IMR-90 (cell line): ENCODE results near the gene RPS26. TPM values are rescaled to one million over a fixed set of nuclear protein-coding genes. Genes with fewer than 3 reads are reported as not detected.

Experiments used
- ATAC-seq: fragments of 200-7000 bp; cut with Tn5 transposase; 2 replicates; pipeline ENCODE4 v1.9.1; 2020; ENCODE audit warnings: low read depth, mild to moderate bottlenecking, moderate library complexity
- BruUV-seq: library from RNA; stranded (reverse); fragments of 400-500 nt; replicated peaks from 2 replicates; lab custom pipeline; 2021; lab: Mats Ljungman, UMichigan
- CTCF ChIA-PET: fragments of 300-600 bp; formaldehyde crosslinking; extraction: SDS; loops from one replicate; lab custom pipeline; 2021; ENCODE audit warnings: antibody characterized with exemption; lab: Yijun Ruan, JAX
- POLR2A ChIA-PET: fragments of 300-600 bp; sonication (Branson Sonifier 250); formaldehyde crosslinking; loops from one replicate; lab custom pipeline; 2022; ENCODE audit warnings: antibody characterized with exemption; ENCODE audit not compliant: unreplicated experiment; lab: Charles Lee
- DNase-seq: peaks from one replicate; pipeline ENCODE4 v3.0.0; 2013
- H2AFZ ChIP-seq: replicated peaks from 2 replicates; pipeline ENCODE3; 2013; ENCODE audit warnings: low read length, mild to moderate bottlenecking; ENCODE audit not compliant: poor library complexity
- H2AK5ac ChIP-seq: 2 replicates; pipeline ENCODE4 v1.6.1; 2013; ENCODE audit warnings: low read depth, low read length, inconsistent platforms
- H2AK9ac ChIP-seq: replicated peaks from 2 replicates; pipeline ENCODE3; 2013; ENCODE audit warnings: mild to moderate bottlenecking, low read depth, low read length, moderate library complexity; ENCODE audit not compliant: poor library complexity
- H2BK120ac ChIP-seq: 2 replicates; pipeline ENCODE4 v1.6.1; 2013; ENCODE audit warnings: low read depth, low read length, inconsistent platforms
- H2BK15ac ChIP-seq: 3 replicates; pipeline ENCODE4 v1.6.1; 2013; ENCODE audit warnings: low read depth, low read length, inconsistent platforms
- H2BK20ac ChIP-seq: 2 replicates; pipeline ENCODE4 v1.6.1; 2013; ENCODE audit warnings: low read depth, mild to moderate bottlenecking, inconsistent platforms, low read length, moderate library complexity
- H2BK5ac ChIP-seq: 2 replicates; pipeline ENCODE4 v1.6.1; 2013; ENCODE audit warnings: mild to moderate bottlenecking, low read depth, low read length, inconsistent platforms; ENCODE audit not compliant: poor library complexity, severe bottlenecking
- H3K14ac ChIP-seq: replicated peaks from 2 replicates; pipeline ENCODE4 v1.6.1; 2013; ENCODE audit warnings: low read depth, low read length, inconsistent platforms
- H3K18ac ChIP-seq: 2 replicates; pipeline ENCODE4 v1.6.1; 2013; ENCODE audit warnings: low read depth, low read length, control low read depth
- H3K23ac ChIP-seq: 2 replicates; pipeline ENCODE4 v1.6.1; 2013; ENCODE audit warnings: low read depth, low read length, inconsistent platforms
- H3K27ac ChIP-seq: 2 replicates; pipeline ENCODE4 v1.5.1; 2013; ENCODE audit warnings: mild to moderate bottlenecking, control low read depth, low read length; ENCODE audit not compliant: insufficient read depth
- H3K27me3 ChIP-seq: 2 replicates; pipeline ENCODE4 v1.6.1; 2013; ENCODE audit warnings: low read length; ENCODE audit not compliant: control insufficient read depth, insufficient read depth
- H3K36me3 ChIP-seq: 2 replicates; pipeline ENCODE4 v1.6.1; 2013; ENCODE audit warnings: low read length, mixed read lengths; ENCODE audit not compliant: control insufficient read depth, insufficient read depth
- H3K4ac ChIP-seq: 2 replicates; pipeline ENCODE4 v1.6.1; 2013; ENCODE audit warnings: low read depth, low read length, inconsistent platforms
- H3K4me1 ChIP-seq: 2 replicates; pipeline ENCODE4 v1.6.1; 2013; ENCODE audit warnings: low read length, mixed read lengths; ENCODE audit not compliant: control insufficient read depth, insufficient read depth
- H3K4me2 ChIP-seq: 2 replicates; pipeline ENCODE4 v1.6.1; 2013; ENCODE audit warnings: low read depth, mild to moderate bottlenecking, control low read depth, low read length, moderate library complexity
- H3K4me3 ChIP-seq: 2 replicates; pipeline ENCODE4 v1.5.1; 2013; ENCODE audit warnings: low read depth, mild to moderate bottlenecking, control low read depth, low read length, moderate library complexity; ENCODE audit not compliant: insufficient read depth
- H3K56ac ChIP-seq: 2 replicates; pipeline ENCODE4 v1.6.1; 2013; ENCODE audit warnings: low read length, inconsistent platforms; ENCODE audit not compliant: insufficient read depth; ENCODE audit errors: extremely low read depth
- H3K79me1 ChIP-seq, 2 experiments: 2 replicates each; pipeline ENCODE4 v1.6.1; 2013; ENCODE audit warnings: low read length in 2 of 2, inconsistent platforms in 1 of 2, low read depth in 1 of 2
- H3K9ac ChIP-seq: 2 replicates; pipeline ENCODE4 v1.6.1; 2013; ENCODE audit warnings: low read depth, low read length, control low read depth
- H3K9me1 ChIP-seq: 2 replicates; pipeline ENCODE4 v1.6.1; 2013; ENCODE audit warnings: low read length, inconsistent platforms; ENCODE audit not compliant: insufficient read depth
- H3K9me3 ChIP-seq: 2 replicates; pipeline ENCODE4 v1.6.1; 2013; ENCODE audit warnings: low read length; ENCODE audit not compliant: control insufficient read depth, insufficient read depth
- H4K20me1 ChIP-seq: 2 replicates; pipeline ENCODE4 v1.6.1; 2013; ENCODE audit warnings: low read length, inconsistent platforms; ENCODE audit not compliant: insufficient read depth
- H4K5ac ChIP-seq: 2 replicates; pipeline ENCODE4 v1.6.1; 2013; ENCODE audit warnings: mild to moderate bottlenecking, low read depth, low read length, control low read depth
- H4K8ac ChIP-seq, 2 experiments: 2 replicates each; pipeline ENCODE4 v1.6.1; 2013; ENCODE audit warnings: low read depth in 2 of 2, low read length in 2 of 2, control low read depth in 1 of 2, inconsistent platforms in 1 of 2
- H4K91ac ChIP-seq: 2 replicates; pipeline ENCODE4 v1.6.1; 2013; ENCODE audit warnings: low read depth, low read length, inconsistent platforms; ENCODE audit not compliant: insufficient read depth
- BHLHE40 ChIP-seq: fragments of 150-350 bp; IDR thresholded peaks from 2 replicates; pipeline ENCODE4 v1.6.1; 2016; ENCODE audit warnings: mild to moderate bottlenecking, low read depth, low read length
- CEBPB ChIP-seq: IDR thresholded peaks from 2 replicates; pipeline ENCODE4 v1.6.1; 2012; ENCODE audit warnings: low read depth, low read length, improper control_type of control experiment
- CHD1 ChIP-seq: IDR thresholded peaks from 2 replicates; pipeline ENCODE4 v1.6.1; 2012; ENCODE audit warnings: low read depth, low read length, improper control_type of control experiment
- CTCF ChIP-seq: conservative IDR thresholded peaks from 2 replicates; pipeline ENCODE4 v1.5.1; 2012; ENCODE audit warnings: mild to moderate bottlenecking, low read depth, low read length, improper control_type of control experiment
- ELK1 ChIP-seq: fragments of 150-350 bp; IDR thresholded peaks from 2 replicates; pipeline ENCODE4 v1.6.1; 2016; ENCODE audit warnings: low read depth, mild to moderate bottlenecking, low read length, moderate library complexity, borderline replicate concordance
- FOS ChIP-seq: fragments of 150-350 bp; IDR thresholded peaks from 2 replicates; pipeline ENCODE4 v1.6.1; 2016; ENCODE audit warnings: low read depth, low read length
- MAFK ChIP-seq: IDR thresholded peaks from 2 replicates; pipeline ENCODE4 v1.6.1; 2012; ENCODE audit warnings: low read depth, low read length, improper control_type of control experiment
- MAZ ChIP-seq: IDR thresholded peaks from 2 replicates; pipeline ENCODE4 v1.6.1; 2012; ENCODE audit warnings: low read depth, mild to moderate bottlenecking, low read length, improper control_type of control experiment, moderate library complexity, borderline replicate concordance
- MXI1 ChIP-seq: IDR thresholded peaks from 2 replicates; pipeline ENCODE4 v1.6.1; 2012; ENCODE audit warnings: low read depth, mild to moderate bottlenecking, low read length, moderate library complexity, borderline replicate concordance
- NFE2L2 ChIP-seq: fragments of 150-350 bp; IDR thresholded peaks from 2 replicates; pipeline ENCODE4 v1.6.1; 2016; ENCODE audit warnings: low read depth, mild to moderate bottlenecking, low read length
- POLR2A ChIP-seq: IDR thresholded peaks from 2 replicates; pipeline ENCODE4 v1.6.1; 2012; ENCODE audit warnings: mild to moderate bottlenecking, low read depth, low read length
- RAD21 ChIP-seq: IDR thresholded peaks from 2 replicates; pipeline ENCODE4 v1.6.1; 2012; ENCODE audit warnings: low read length, improper control_type of control experiment
- RCOR1 ChIP-seq: IDR thresholded peaks from 2 replicates; pipeline ENCODE4 v1.6.1; 2012; ENCODE audit warnings: mild to moderate bottlenecking, low read length, improper control_type of control experiment; ENCODE audit not compliant: insufficient replicate concordance
- RFX5 ChIP-seq: IDR thresholded peaks from 2 replicates; pipeline ENCODE4 v1.8.0; 2012; ENCODE audit warnings: low read depth, mild to moderate bottlenecking, low read length, moderate library complexity
- SMC3 ChIP-seq: fragments of 150-350 bp; IDR thresholded peaks from 2 replicates; pipeline ENCODE4 v1.6.1; 2016; ENCODE audit warnings: low read depth, mild to moderate bottlenecking, antibody characterized with exemption, low read length, moderate library complexity
- USF2 ChIP-seq: fragments of 150-350 bp; IDR thresholded peaks from 2 replicates; pipeline ENCODE4 v1.6.1; 2017; ENCODE audit warnings: mild to moderate bottlenecking, antibody characterized with exemption, low read length, low read depth
- WGBS, 2 experiments: methylation state at CpG; one replicate each; pipeline versions ENCODE4 v1.1.5 to v1.1.7; 2013; ENCODE audit warnings: missing lambda C conversion rate in 2 of 2; ENCODE audit not compliant: insufficient read length in 1 of 2; ENCODE audit errors: extremely low coverage in 2 of 2; 5-methylcytosine and 5-hydroxymethylcytosine counted together
- dilution Hi-C: fragments of 300-500 bp; cut with HindIII; formaldehyde crosslinking; loops from one replicate; pipeline ENCODE4 v1.14.3; 2018; ENCODE audit warnings: low sequenced_read_pairs; ENCODE audit not compliant: unreplicated experiment
- in situ Hi-C: fragments of 300-500 bp; cut with MboI; formaldehyde crosslinking; loops from 3 replicates; pipeline ENCODE4 v1.14.3; 2019; ENCODE audit warnings: low sequenced_read_pairs, inconsistent platforms, mixed read lengths
- intact Hi-C: fragments of 100-400 bp; cut with micrococcal nuclease; formaldehyde crosslinking; loops from 2 replicates; pipeline ENCODE4 v1.10.0; 2022
- polyA plus RNA-seq, 3 experiments: library from polyadenylated mRNA; depleted of rRNA; stranded (reverse); fragments of >200 nt; gene quantifications; 2 replicates each; pipeline ENCODE4 v1.2.3, GENCODE V29; 2012; ENCODE audit warnings: low replicate concordance in 1 of 3
- total RNA-seq: library from RNA; depleted of rRNA; stranded (reverse); fragments of >200 nt; gene quantifications from 2 replicates; pipeline ENCODE4 v1.2.3, GENCODE V29; 2012

RPS26 gene
- total and polyA plus RNA-seq, 2 of the 4 experiments (the other 2 are of a cell fraction): 307 to 1,824 TPM

GRCh38 chr12:56031987-56032386 lies 9.7 kb upstream of the RPS26 start:
- Histone ChIP-seq H3K79me1 (no peaks in the 10 kb centered on the region), H3K4ac (no peak overlapping the region), H3K4me3 (no peak overlapping the region), H4K20me1 (no peaks in the 10 kb centered on the region), H3K4me2 (no peak overlapping the region), H2AK5ac (no peak overlapping the region), H3K27me3 (no peaks in the 10 kb centered on the region), H3K56ac (no peak overlapping the region), H3K23ac (no peak overlapping the region), H4K91ac (no peak overlapping the region), H2BK120ac (no peak overlapping the region), H2BK5ac (no peak overlapping the region), H3K36me3 (peaks cover 36% of the 10 kb centered on the region), H3K14ac (no peak overlapping the region), H3K9me1 (no peaks in the 10 kb centered on the region), H3K4me1 (peaks cover 2% of the 10 kb centered on the region; the same call in 1 of the 2 replicates), H2AFZ (no peak overlapping the region), H3K9ac (no peak overlapping the region), H3K9me3 (no peaks in the 10 kb centered on the region), H4K8ac (no peak overlapping the region), H3K27ac (no peak overlapping the region), H2BK15ac (no peak overlapping the region), H3K18ac (no peak overlapping the region), H2AK9ac (no peak overlapping the region), H4K5ac (no peak overlapping the region), H2BK20ac (no peak overlapping the region)
- dilution Hi-C loops: no loop called here
- DNase-seq: no peak
- WGBS, 2 experiments: no CpG with 5 or more reads among the region's 1 CpG
- intact Hi-C loops: no loop called here
- BruUV-seq: no TSS peak
- in situ Hi-C loops: no loop called here
- no peak for ATAC-seq
- TF ChIP-seq MAZ (no peak), USF2 (no peak), NFE2L2 (no peak), POLR2A (no peak), CEBPB (no peak), RFX5 (no peak), RCOR1 (no peak), ELK1 (no peak), MAFK (no peak), FOS (no peak), BHLHE40 (no peak), MXI1 (no peak), CTCF (no peak), SMC3 (no peak), RAD21 (no peak), CHD1 (no peak)
- CTCF ChIA-PET: no interaction called here
- POLR2A ChIA-PET: no interaction called here
